Endothelial cell of umbilical vein (primary cell): Measurements from ENCODE around the gene COX18. TPM values are rescaled to one million over a fixed set of nuclear protein-coding genes. Genes with fewer than 3 reads are reported as not detected.

ENCODE experiments used
- BruUV-seq: library from RNA; stranded (reverse); fragments of 400-500 nt; replicated peaks from 2 replicates; lab custom pipeline; 2021; lab: Mats Ljungman, UMichigan
- CTCF ChIA-PET: fragments of 300-600, 350-600 bp; sonication (Branson Sonifier 250); formaldehyde crosslinking; loops from one replicate; lab custom pipeline; 2021; ENCODE audit warnings: antibody characterized with exemption, inconsistent platforms; lab: Charles Lee
- POLR2A ChIA-PET: fragments of 300-600, 350-600 bp; sonication (Branson Sonifier 250); formaldehyde crosslinking; loops from one replicate; lab custom pipeline; 2021; ENCODE audit warnings: antibody characterized with exemption, inconsistent platforms; lab: Charles Lee
- DNase-seq: peaks from one replicate; pipeline ENCODE4 v3.0.0-alpha.2; 2011; ENCODE audit warnings: low read depth, low spot score
- FAIRE-seq: peaks from 2 replicates; lab custom pipeline; 2011; peaks lifted over from hg19 to GRCh38; lab: Jason Lieb, UNC
- H2AFZ ChIP-seq: 2 replicates; pipeline ENCODE4 v1.6.0; 2012; ENCODE audit warnings: low read depth, low read length, control low read depth, inconsistent platforms
- H3K27ac ChIP-seq: 2 replicates; pipeline ENCODE4 v1.5.1; 2011; ENCODE audit warnings: low read depth, mild to moderate bottlenecking, control low read depth, low read length, moderate library complexity; ENCODE audit not compliant: insufficient read depth
- H3K27me3 ChIP-seq, 2 experiments: 2 replicates each; pipeline versions ENCODE4 v1.6.0 to v1.6.1; 2011; ENCODE audit warnings: low read length in 2 of 2, mixed read lengths in 1 of 2; ENCODE audit not compliant: control insufficient read depth in 2 of 2, insufficient read depth in 2 of 2
- H3K36me3 ChIP-seq, 2 experiments: 2 replicates in 1 of 2; 3 replicates in 1 of 2; pipeline ENCODE4 v1.5.1; 2011; ENCODE audit warnings: low read length in 2 of 2, mild to moderate bottlenecking in 1 of 2, moderate library complexity in 1 of 2; ENCODE audit not compliant: control insufficient read depth in 2 of 2, insufficient read depth in 2 of 2; ENCODE audit errors: extremely low read depth in 1 of 2
- H3K4me1 ChIP-seq: 3 replicates; pipeline ENCODE4 v1.5.1; 2011; ENCODE audit warnings: mild to moderate bottlenecking, low read length; ENCODE audit not compliant: control insufficient read depth, insufficient read depth; ENCODE audit errors: extremely low read depth
- H3K4me2 ChIP-seq: 2 replicates; pipeline ENCODE4 v1.6.1; 2011; ENCODE audit warnings: low read length, control low read depth, mixed read lengths; ENCODE audit not compliant: insufficient read depth
- H3K4me3 ChIP-seq, 3 experiments: fragments of 200-600 bp in 1 of 3; sonication (generic), shearing (Covaris generic) in 1 of 3; replicated peaks in 1 of 3; 2 replicates each; pipeline ENCODE4 v1.5.1; 2011 to 2016; ENCODE audit warnings: control low read depth in 3 of 3, low read length in 3 of 3, mild to moderate bottlenecking in 2 of 3, inconsistent platforms in 1 of 3, low read depth in 1 of 3, moderate library complexity in 1 of 3; ENCODE audit not compliant: insufficient read depth in 1 of 3
- H3K79me2 ChIP-seq: 2 replicates; pipeline ENCODE4 v1.6.0; 2012; ENCODE audit warnings: low read length, inconsistent platforms; ENCODE audit not compliant: control insufficient read depth, insufficient read depth
- H3K9ac ChIP-seq: replicated peaks from 2 replicates; pipeline ENCODE3; 2011; ENCODE audit warnings: low read length, control low read depth; ENCODE audit not compliant: insufficient read depth; ENCODE audit errors: extremely low read depth
- H3K9me1 ChIP-seq: replicated peaks from 3 replicates; pipeline ENCODE4 v1.6.0; 2011; ENCODE audit warnings: mild to moderate bottlenecking, low read length; ENCODE audit not compliant: control insufficient read depth, insufficient read depth; ENCODE audit errors: extremely low read depth
- H3K9me3 ChIP-seq: replicated peaks from 2 replicates; pipeline ENCODE4 v1.5.1; 2012; ENCODE audit warnings: low read length, inconsistent platforms; ENCODE audit not compliant: control insufficient read depth, insufficient read depth
- H4K20me1 ChIP-seq: replicated peaks from 2 replicates; pipeline ENCODE3; 2011; ENCODE audit warnings: mild to moderate bottlenecking, low read length; ENCODE audit not compliant: control insufficient read depth, insufficient read depth; ENCODE audit errors: extremely low read depth
- EZH2 ChIP-seq: IDR thresholded peaks from 2 replicates; pipeline ENCODE4 v1.6.1; 2012; ENCODE audit warnings: borderline replicate concordance, low read depth, mild to moderate bottlenecking, moderate library complexity, low read length, inconsistent platforms; ENCODE audit not compliant: severe bottlenecking
- GATA2 ChIP-seq: IDR thresholded peaks from 2 replicates; pipeline ENCODE4 v1.7.0; 2011; ENCODE audit warnings: low read depth, mild to moderate bottlenecking, moderate library complexity, mixed read lengths, low read length; ENCODE audit not compliant: insufficient read length, insufficient read depth
- JUN ChIP-seq: IDR thresholded peaks from 2 replicates; pipeline ENCODE4 v1.6.1; 2011; ENCODE audit warnings: borderline replicate concordance, low read depth; ENCODE audit not compliant: insufficient read length, insufficient read depth
- MYC ChIP-seq: IDR thresholded peaks from one replicate; pipeline ENCODE4 v1.6.1; 2011; ENCODE audit warnings: mild to moderate bottlenecking, low read depth, low read length
- POLR2A ChIP-seq: IDR thresholded peaks from 2 replicates; pipeline ENCODE4 v1.6.1; 2012; ENCODE audit warnings: low read depth, mild to moderate bottlenecking, control low read depth, low read length
- dilution Hi-C: fragments of 300-500 bp; cut with MboI; formaldehyde crosslinking; loops from one replicate; pipeline ENCODE4 v1.15.0; 2019; ENCODE audit warnings: low sequenced_read_pairs; ENCODE audit not compliant: extremely low pct_ligation_motif_present
- intact Hi-C: fragments of 100-400 bp; cut with micrococcal nuclease; formaldehyde crosslinking; loops from one replicate; pipeline ENCODE4 v1.10.0; 2022
- polyA plus RNA-seq, 4 experiments: library from polyadenylated mRNA; depleted of rRNA in 3 of 4; stranded (reverse) in 3 of 4; unstranded in 1 of 4; fragments of >200 nt; gene quantifications; 2 replicates each; pipeline versions ENCODE4 v1.2.1 to v1.2.3, GENCODE V29; 2011 to 2012; ENCODE audit warnings: missing spikeins in 1 of 4
- total RNA-seq: library from RNA; stranded (reverse); gene quantifications from 2 replicates; pipeline ENCODE4 v1.2.3, GENCODE V29; 2021
- TF ChIP-seq, protein P1 (sequence below): IDR thresholded peaks from 2 replicates; pipeline ENCODE4 v1.6.1; 2011; ENCODE audit not compliant: insufficient read depth, insufficient read length
- TF ChIP-seq, protein P2 (sequence below), 2 donors: IDR thresholded peaks; 1 replicate in 1 of 2; 2 replicates in 1 of 2; pipeline ENCODE4 v1.5.1; 2011; ENCODE audit warnings: low read length in 2 of 2, mild to moderate bottlenecking in 2 of 2, moderate library complexity in 2 of 2, control low read depth in 1 of 2, inconsistent platforms in 1 of 2, low read depth in 1 of 2; ENCODE audit not compliant: insufficient read depth in 1 of 2; ENCODE audit errors: extremely low read depth in 1 of 2

COX18 gene
- total and polyA plus RNA-seq, 2 donors (not counting 3 experiments of a cell fraction or from before 2014, with no cell fraction given), result 11.7 to 13.0 TPM

DNA sequence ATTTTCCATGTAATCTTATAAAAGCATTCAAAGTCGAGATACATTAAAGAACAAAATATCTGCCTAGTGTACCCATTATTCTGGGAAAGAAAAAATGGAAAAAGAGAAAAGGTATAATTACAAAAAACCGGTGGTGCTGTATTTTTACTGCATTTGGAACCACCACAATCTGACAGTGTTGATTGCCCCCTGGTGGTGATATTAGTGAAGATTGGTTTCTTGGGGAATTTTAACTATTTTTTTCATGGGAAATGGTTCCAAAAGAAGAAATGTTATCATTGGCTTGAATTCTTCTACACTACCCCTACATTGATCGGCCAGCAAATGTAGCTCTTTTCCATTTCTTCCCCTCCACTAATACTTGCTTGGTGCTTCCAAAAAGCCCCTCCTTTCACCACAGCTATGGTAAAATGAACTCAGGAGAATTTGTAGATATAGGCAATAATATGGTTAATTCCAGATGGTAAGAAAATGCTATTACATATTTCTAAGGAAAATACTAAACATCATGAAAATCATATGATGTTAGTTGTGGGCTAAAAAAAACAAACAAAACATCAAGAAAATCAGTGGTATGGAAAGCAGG lies 50.0 kb downstream of the COX18 start:
- H3K9ac ChIP-seq, result no peak overlapping the region
- H3K36me3 ChIP-seq, result no peaks in the 10 kb centered on the region
- intact Hi-C loops (loop anchor here (1.0 to 10.0 kb wide), 4 partner anchors 132 to 1285 kb away; no protein-coding TSS in a partner anchor), dilution Hi-C loops (no loop called here)
- ChIA-PET CTCF (interaction anchor here (1.2 to 5.3 kb wide), 3 partner anchors 318 to 724 kb away, joined by 3 to 72 read pairs (median 4); no protein-coding TSS in a partner anchor), POLR2A (no interaction called here)
- no peaks in the 10 kb centered on the region for H3K9me1 ChIP-seq
- TF ChIP-seq EZH2 (no peak), GATA2 (no peak), POLR2A (no peak), MYC (no peak), JUN (no peak)
- TF ChIP-seq, protein P1, sequence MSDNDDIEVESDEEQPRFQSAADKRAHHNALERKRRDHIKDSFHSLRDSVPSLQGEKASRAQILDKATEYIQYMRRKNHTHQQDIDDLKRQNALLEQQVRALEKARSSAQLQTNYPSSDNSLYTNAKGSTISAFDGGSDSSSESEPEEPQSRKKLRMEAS, result no peak
- TF ChIP-seq, protein P2, sequence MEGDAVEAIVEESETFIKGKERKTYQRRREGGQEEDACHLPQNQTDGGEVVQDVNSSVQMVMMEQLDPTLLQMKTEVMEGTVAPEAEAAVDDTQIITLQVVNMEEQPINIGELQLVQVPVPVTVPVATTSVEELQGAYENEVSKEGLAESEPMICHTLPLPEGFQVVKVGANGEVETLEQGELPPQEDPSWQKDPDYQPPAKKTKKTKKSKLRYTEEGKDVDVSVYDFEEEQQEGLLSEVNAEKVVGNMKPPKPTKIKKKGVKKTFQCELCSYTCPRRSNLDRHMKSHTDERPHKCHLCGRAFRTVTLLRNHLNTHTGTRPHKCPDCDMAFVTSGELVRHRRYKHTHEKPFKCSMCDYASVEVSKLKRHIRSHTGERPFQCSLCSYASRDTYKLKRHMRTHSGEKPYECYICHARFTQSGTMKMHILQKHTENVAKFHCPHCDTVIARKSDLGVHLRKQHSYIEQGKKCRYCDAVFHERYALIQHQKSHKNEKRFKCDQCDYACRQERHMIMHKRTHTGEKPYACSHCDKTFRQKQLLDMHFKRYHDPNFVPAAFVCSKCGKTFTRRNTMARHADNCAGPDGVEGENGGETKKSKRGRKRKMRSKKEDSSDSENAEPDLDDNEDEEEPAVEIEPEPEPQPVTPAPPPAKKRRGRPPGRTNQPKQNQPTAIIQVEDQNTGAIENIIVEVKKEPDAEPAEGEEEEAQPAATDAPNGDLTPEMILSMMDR (IDR thresholded peaks at IDR 0.05; ENCODE audit: extremely low read depth in 1 of 2, insufficient read depth in 1 of 2, low read depth in 1 of 2, low read length in 2 of 2), result peak; percentile 50 to 51
- H3K4me1 ChIP-seq, result no peaks in the 10 kb centered on the region
- no TSS peak for BruUV-seq
- FAIRE-seq, result peak; percentile 86
- H3K27me3 ChIP-seq, result peaks cover 0 to 2% of the 10 kb centered on the region in 2 experiments
- DNase-seq, result peak; percentile 56
- H3K27ac ChIP-seq, result no peak overlapping the region
- H3K4me3 ChIP-seq, result no peak overlapping the region
- no peaks in the 10 kb centered on the region for H3K79me2 ChIP-seq
- H3K9me3 ChIP-seq, result no peaks in the 10 kb centered on the region
- no peaks in the 10 kb centered on the region for H4K20me1 ChIP-seq
- no peak overlapping the region for H3K4me2 ChIP-seq
- no peak overlapping the region for H2AFZ ChIP-seq
